Ovary (tissue), 9 donors: ENCODE results near the gene PALD1. TPM values are rescaled to one million over a fixed set of nuclear protein-coding genes. Genes with fewer than 3 reads are reported as not detected.
A peak's percentile ranks its signal among the peaks of the same experiment; 100 is the strongest.

ENCODE experiments used
- DNase-seq, 5 donors: peaks; one replicate each; pipeline ENCODE4 v3.0.0-alpha.2; 2019 to 2020
- H3K27ac ChIP-seq, 2 donors: fragments of 200-600 bp; one replicate each; pipeline versions ENCODE4 v1.5.1 to v1.8.0; 2019 to 2022
- H3K27me3 ChIP-seq: fragments of 200-600 bp; one replicate; pipeline ENCODE4 v1.8.0; 2022
- H3K36me3 ChIP-seq: fragments of 200-600 bp; sonication (generic); one replicate; pipeline ENCODE4 v1.5.1; 2019
- H3K4me1 ChIP-seq: one replicate; pipeline ENCODE4 v1.8.1; 2013; ENCODE audit warnings: mild to moderate bottlenecking, moderate library complexity; ENCODE audit not compliant: insufficient read depth
- H3K4me3 ChIP-seq: fragments of 200-600 bp; sonication (generic); one replicate; pipeline ENCODE4 v1.5.1; 2017
- H3K9me3 ChIP-seq, 2 donors: fragments of 200-600 bp in 1 of 2; sonication (generic) in 1 of 2; one replicate each; pipeline versions ENCODE4 v1.5.1 to v1.8.1; 2013 to 2019; ENCODE audit warnings: mild to moderate bottlenecking in 1 of 2, moderate library complexity in 1 of 2
- CTCF ChIP-seq, 3 donors: fragments of 450-650 bp in 2 of 3; fragments of 200-600 bp in 1 of 3; IDR thresholded peaks; one replicate each; pipeline versions ENCODE4 v1.5.1 to v1.8.0; 2016 to 2022; ENCODE audit warnings: antibody characterized with exemption in 3 of 3, mild to moderate bottlenecking in 1 of 3
- EP300 ChIP-seq: sonication (generic); formaldehyde crosslinking; IDR thresholded peaks from one replicate; pipeline ENCODE4 v1.6.1; 2017; ENCODE audit warnings: antibody characterized with exemption
- POLR2A ChIP-seq: fragments of 450-650 bp; IDR thresholded peaks from one replicate; pipeline ENCODE4 v1.6.1; 2017; ENCODE audit warnings: antibody characterized with exemption, mild to moderate bottlenecking, moderate library complexity
- WGBS, 3 donors: extraction: QIAGEN DNeasy Blood & Tissue Kit in 1 of 3; methylation state at CpG; one replicate each; pipeline versions ENCODE4 v1.1.5 to v1.1.7; 2013 to 2017; 5-methylcytosine and 5-hydroxymethylcytosine counted together
- intact Hi-C, 4 donors: fragments of 100-400 bp; cut with DNase I; formaldehyde crosslinking; loops; one replicate each; pipeline versions ENCODE4 v1.11.0 to v1.15.1; 2022 to 2023
- polyA plus RNA-seq, 2 donors: library from polyadenylated mRNA; stranded (reverse); fragments of 200-250 nt in 1 of 2; fragments of 350-450 nt in 1 of 2; fragmentation: Illumina TruSeq in 1 of 2; extraction: RNeasy Lipid Tissue Mini Kit (QIAGEN cat#74804) in 1 of 2; gene quantifications; one replicate each; pipeline ENCODE4 v1.2.3, GENCODE V29; 2013 to 2014
- total RNA-seq, 7 donors: library from RNA; depleted of rRNA in 2 of 7; stranded (reverse); fragments of >200 nt in 2 of 7; fragmentation: NEBNext Ultra II Directional in 3 of 7; extraction: Animal tissue kit (Norgen Biotek cat#: 25700) in 3 of 7; gene quantifications; one replicate each; pipeline versions ENCODE4 v1.1.0 to v1.2.4, GENCODE V29; 2016 to 2023
- donor health status: DM: no; HTN: no; CAD: no; lungs with moderate emphysema.
- donor health status: DM: no; HTN: no; CAD: no.
- donor health status: Bipolar disorder and iron deficiency.
- donor health status: DM: yes; HTN: yes; CAD: no.
- donor health status: DM: no; HTN: no; CAD: no.
- donor health status: DM: yes; HTN: yes; CAD: no.

PALD1 gene
- total and polyA plus RNA-seq, 9 donors = 2.2 to 10.5 (median 6.8) TPM

- no peaks in the 10 kb centered on the region for H3K27me3 ChIP-seq
- peaks cover 22% of the 10 kb centered on the region for H3K4me1 ChIP-seq
- H3K36me3 ChIP-seq = no peaks in the 10 kb centered on the region
- H3K9me3 ChIP-seq = no peaks in the 10 kb centered on the region
- TF ChIP-seq EP300 (no peak), POLR2A (no peak), CTCF (IDR thresholded peaks at IDR 0.05) (no peak)
- no peak overlapping the region for H3K27ac ChIP-seq
- DNase-seq = no peak
- 34 to 50% (median 47%) methylated on average over 12 of the region's 12 CpGs for WGBS, 3 donors
- H3K4me3 ChIP-seq = no peak overlapping the region
- intact Hi-C loops = no loop called here
Measured at GRCh38 chr10:70504521-70505358, 26.2 kb downstream of the PALD1 start.

DNA sequence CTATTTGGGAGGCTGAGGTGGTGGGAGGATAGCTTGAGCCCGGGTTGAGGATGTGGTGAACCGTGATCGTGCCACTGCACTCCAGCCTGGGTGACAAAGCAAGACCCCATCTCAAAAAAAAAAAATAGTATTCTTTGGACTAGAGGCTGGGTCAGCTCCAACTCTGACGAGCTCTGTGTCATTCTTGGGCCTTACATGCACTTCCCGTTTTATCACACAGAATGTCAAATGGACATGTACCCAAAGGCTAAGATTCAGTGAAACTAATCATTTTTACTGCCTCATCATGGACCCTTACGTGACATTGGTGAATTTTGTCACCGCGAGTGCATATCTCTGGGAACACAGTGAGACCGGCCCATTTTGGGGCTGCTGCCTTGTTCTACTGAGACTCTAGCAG is 27.3 kb downstream of the PALD1 start:
- no peak overlapping the region for H3K4me3 ChIP-seq
- intact Hi-C loops = no loop called here
- TF ChIP-seq CTCF (IDR thresholded peaks at IDR 0.05) (no peak), POLR2A (no peak), EP300 (no peak)
- 85 to 93% (median 87%) methylated on average over 9 of the region's 9 CpGs for WGBS, 3 donors
- no peak overlapping the region for H3K27ac ChIP-seq
- no peaks in the 10 kb centered on the region for H3K36me3 ChIP-seq
- H3K9me3 ChIP-seq = no peaks in the 10 kb centered on the region
- peaks cover 31% of the 10 kb centered on the region for H3K4me1 ChIP-seq
- no peak for DNase-seq
- H3K27me3 ChIP-seq = no peaks in the 10 kb centered on the region

GRCh38 chr10:70507966-70508365 is 29.4 kb downstream of the PALD1 start:
- 69 to 82% (median 78%) methylated on average over 6 of the region's 6 CpGs for WGBS, 3 donors
- Histone ChIP-seq H3K9me3 (no peaks in the 10 kb centered on the region), H3K4me1 (peaks cover 40% of the 10 kb centered on the region), H3K27me3 (no peaks in the 10 kb centered on the region), H3K36me3 (no peaks in the 10 kb centered on the region), H3K27ac (no peak overlapping the region), H3K4me3 (no peak overlapping the region)
- intact Hi-C loops = no loop called here
- no peak for TF ChIP-seq EP300
- no peak for TF ChIP-seq CTCF (IDR thresholded peaks at IDR 0.05)
- no peak for TF ChIP-seq POLR2A
- DNase-seq = no peak

- peak in 4 of 5 donors; percentile 30 to 63 (median 52) for DNase-seq
- Histone ChIP-seq H3K9me3 (no peaks in the 10 kb centered on the region), H3K36me3 (no peaks in the 10 kb centered on the region), H3K4me3 (no peak overlapping the region), H3K4me1 (peaks cover 40% of the 10 kb centered on the region), H3K27ac (peak overlapping the region in 1 of 2 donors; percentile 36), H3K27me3 (no peaks in the 10 kb centered on the region)
- WGBS, 3 donors = 7 to 10% (median 7%) methylated on average over 14 of the region's 14 CpGs
- TF ChIP-seq CTCF (IDR thresholded peaks at IDR 0.05) = no peak
- TF ChIP-seq EP300 = no peak
- TF ChIP-seq POLR2A = no peak
- intact Hi-C loops = no loop called here
Measured at GRCh38 chr10:70508912-70509756, 30.6 kb downstream of the PALD1 start.
